T-helper 2 cell treated with Interferon-gamma antibody and Interleukin-4, amounts not matched to agents 5 μg/mL and 100 μg/mL, for 36 hours (primary cell): Measurements from ENCODE around the gene CDH18.
"Not testable (repeated sequence)": the region's sequence is repeated elsewhere in the genome, so short reads cannot be mapped to it uniquely, and the experiment has no call there.

Source experiments
- DNase-seq: peaks from one replicate; pipeline ENCODE4 v3.0.0; 2021; ENCODE audit warnings: low spot score
- H3K27ac Mint-ChIP-seq: one replicate; pipeline ENCODE4 v1.8.0; 2021; ENCODE audit warnings: mild to moderate bottlenecking, mixed read lengths
- H3K27me3 Mint-ChIP-seq: one replicate; pipeline ENCODE4 v1.8.0; 2021; ENCODE audit warnings: low read depth, mixed read lengths
- H3K36me3 Mint-ChIP-seq: one replicate; pipeline ENCODE4 v1.8.0; 2021; ENCODE audit warnings: low read depth, mixed read lengths
- H3K4me1 Mint-ChIP-seq: one replicate; pipeline ENCODE4 v1.8.0; 2021; ENCODE audit warnings: low read depth, mixed read lengths
- H3K4me3 Mint-ChIP-seq: one replicate; pipeline ENCODE4 v1.8.0; 2022; ENCODE audit warnings: mild to moderate bottlenecking, moderate library complexity, mixed read lengths
- H3K9me3 Mint-ChIP-seq: one replicate; pipeline ENCODE4 v1.8.0; 2021; ENCODE audit warnings: mixed read lengths

The CDH18 gene

DNA sequence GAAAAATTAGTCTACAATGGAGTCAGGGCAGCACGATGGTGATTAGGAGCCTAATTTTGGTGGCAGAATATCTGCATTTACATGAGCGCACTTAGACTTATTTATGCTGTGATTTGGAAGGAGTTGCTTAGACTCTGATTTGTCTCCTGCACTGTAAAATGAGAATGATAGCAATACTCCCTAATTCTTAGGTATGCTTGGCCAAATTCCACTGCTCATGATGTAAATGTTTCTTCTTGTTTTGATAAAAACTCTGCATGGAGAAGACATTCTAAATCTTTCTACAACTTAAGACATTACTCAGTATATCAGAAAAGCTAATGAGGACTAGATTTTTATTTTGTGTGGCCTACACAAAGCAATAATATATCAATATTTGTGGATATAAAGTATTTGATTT, 205.4 kb downstream of the CDH18 start:
- Mint-ChIP-seq H3K4me3 (no peak overlapping the region), H3K9me3 (peaks cover 38% of the 10 kb centered on the region), H3K36me3 (no peaks in the 10 kb centered on the region), H3K4me1 (no peaks in the 10 kb centered on the region), H3K27me3 (no peaks in the 10 kb centered on the region), H3K27ac (no peak overlapping the region)
- no peak for DNase-seq

DNA sequence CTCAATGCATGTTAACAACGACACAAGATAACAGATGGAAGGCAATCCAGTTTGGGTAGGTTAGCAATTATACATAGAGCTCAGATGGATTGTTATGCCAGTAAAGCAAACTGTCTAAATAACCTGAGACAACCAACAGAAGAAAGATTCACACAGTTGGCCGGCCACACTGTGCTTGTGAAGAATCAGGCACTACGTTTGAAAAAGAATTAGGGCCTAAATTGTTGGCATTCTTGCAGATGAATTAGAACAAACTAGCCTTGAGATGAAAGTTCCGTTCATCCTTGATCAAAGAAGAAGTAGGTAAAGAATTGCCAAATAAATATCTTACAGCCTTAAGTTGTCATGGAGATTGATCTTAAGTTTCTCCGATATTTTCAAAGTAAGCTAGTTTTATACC, 210.6 kb downstream of the CDH18 start:
- no peaks in the 10 kb centered on the region for H3K4me1 Mint-ChIP-seq
- DNase-seq: no peak
- H3K27me3 Mint-ChIP-seq: no peaks in the 10 kb centered on the region
- H3K27ac Mint-ChIP-seq: no peak overlapping the region
- no peaks in the 10 kb centered on the region for H3K36me3 Mint-ChIP-seq
- no peak overlapping the region for H3K4me3 Mint-ChIP-seq
- H3K9me3 Mint-ChIP-seq: peaks cover 46% of the 10 kb centered on the region

DNA sequence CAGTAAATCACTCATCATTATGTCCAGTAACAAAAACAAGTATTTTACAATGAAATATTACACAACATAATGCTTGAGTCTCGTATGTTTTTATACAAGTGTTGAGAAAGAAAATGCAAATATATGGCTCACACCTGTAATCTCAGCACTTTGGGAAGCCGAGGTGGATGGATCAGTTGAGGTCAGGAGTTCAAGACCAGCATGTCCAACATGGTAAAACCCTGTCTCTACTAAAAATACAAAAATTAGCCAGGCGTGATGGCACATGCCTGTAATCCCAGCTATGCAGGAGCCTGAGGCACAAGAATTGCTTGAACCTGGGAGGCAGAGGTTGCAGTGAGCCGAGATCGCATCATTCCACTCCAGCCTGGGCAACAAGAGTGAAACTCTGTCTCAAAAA, 211.1 kb downstream of the CDH18 start:
- not testable (repeated sequence) for H3K4me3 Mint-ChIP-seq, H3K36me3 Mint-ChIP-seq, H3K4me1 Mint-ChIP-seq, DNase-seq, H3K27ac Mint-ChIP-seq, H3K27me3 Mint-ChIP-seq
- peaks cover 46% of the 10 kb centered on the region for H3K9me3 Mint-ChIP-seq

DNA sequence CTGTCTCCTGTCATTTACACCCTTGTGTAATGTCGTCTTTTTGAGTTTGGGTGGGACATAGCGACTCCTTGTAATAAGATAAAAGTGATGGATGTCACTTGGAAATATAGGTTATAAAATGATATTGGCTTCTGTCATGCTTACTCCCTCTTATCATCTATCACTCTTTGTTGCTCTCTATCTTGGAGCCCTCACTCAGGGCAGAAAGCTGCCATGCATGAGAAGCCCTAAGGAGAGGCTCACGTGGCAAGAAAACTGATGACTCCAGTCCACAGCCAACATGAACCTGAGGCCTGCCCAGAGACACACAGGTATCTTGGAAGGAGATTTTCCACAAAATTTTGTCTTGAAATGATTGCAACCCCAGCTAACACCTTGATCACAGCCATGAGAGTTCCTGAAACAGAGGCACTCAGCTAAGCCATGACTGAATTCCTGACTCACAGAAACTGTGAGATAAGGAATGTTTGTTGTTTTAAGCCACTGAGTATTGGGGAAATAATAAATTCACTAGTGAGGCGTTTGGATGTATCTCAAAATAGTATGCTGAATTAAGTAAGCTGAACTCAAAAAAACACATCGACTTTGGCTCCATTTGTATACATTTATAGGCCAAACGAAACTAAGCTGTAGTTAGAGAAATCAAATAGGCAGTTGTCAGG, 216.7 kb downstream of the CDH18 start:
- Mint-ChIP-seq H3K36me3 (no peaks in the 10 kb centered on the region), H3K9me3 (peaks cover 38% of the 10 kb centered on the region), H3K4me1 (no peaks in the 10 kb centered on the region), H3K27ac (no peak overlapping the region), H3K27me3 (no peaks in the 10 kb centered on the region), H3K4me3 (no peak overlapping the region)
- DNase-seq: no peak

DNA sequence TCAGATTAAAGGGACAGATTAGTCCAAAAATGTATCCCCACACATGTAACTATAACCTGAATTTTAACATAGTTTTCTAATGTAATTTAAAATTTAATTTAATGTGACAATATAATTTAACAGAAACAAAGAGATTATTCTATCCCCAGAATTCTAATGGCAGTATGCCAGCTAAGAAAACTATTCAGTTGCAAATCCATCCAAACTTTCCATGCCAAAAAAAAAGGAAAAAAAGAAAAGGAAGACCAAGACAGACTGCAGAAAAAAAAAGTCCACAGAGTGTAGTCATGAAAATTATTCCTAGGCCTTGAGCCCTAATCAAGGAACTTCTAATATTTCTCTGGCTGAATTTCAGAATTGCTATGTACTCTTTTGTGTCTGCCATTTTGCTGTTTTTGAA, 217.6 kb downstream of the CDH18 start:
- no peaks in the 10 kb centered on the region for H3K27me3 Mint-ChIP-seq
- no peak overlapping the region for H3K27ac Mint-ChIP-seq
- H3K4me3 Mint-ChIP-seq: no peak overlapping the region
- no peaks in the 10 kb centered on the region for H3K36me3 Mint-ChIP-seq
- H3K4me1 Mint-ChIP-seq: no peaks in the 10 kb centered on the region
- DNase-seq: no peak
- peaks cover 35% of the 10 kb centered on the region for H3K9me3 Mint-ChIP-seq

DNA sequence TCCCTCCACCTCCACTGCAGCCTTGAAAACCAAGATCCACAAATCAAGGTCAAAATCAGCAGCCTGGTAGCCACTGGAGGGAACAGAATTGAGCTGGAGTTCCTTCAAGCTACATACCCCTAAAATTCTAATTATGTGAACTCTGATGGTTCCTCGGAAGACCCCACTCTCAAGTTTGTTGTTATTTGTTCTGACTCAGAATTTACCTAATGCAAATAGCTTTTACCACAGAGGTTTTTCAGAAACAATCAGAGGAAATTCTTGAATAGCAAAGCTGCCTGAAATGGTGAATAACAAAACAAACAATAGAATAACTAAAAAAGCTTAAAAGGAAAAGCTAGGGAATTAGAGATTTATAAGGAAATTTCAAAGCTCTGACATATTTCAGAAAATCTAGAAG, 220.0 kb downstream of the CDH18 start:
- H3K4me1 Mint-ChIP-seq: no peaks in the 10 kb centered on the region
- no peak overlapping the region for H3K27ac Mint-ChIP-seq
- H3K9me3 Mint-ChIP-seq: peaks cover 27% of the 10 kb centered on the region
- DNase-seq: no peak
- no peak overlapping the region for H3K4me3 Mint-ChIP-seq
- no peaks in the 10 kb centered on the region for H3K36me3 Mint-ChIP-seq
- no peaks in the 10 kb centered on the region for H3K27me3 Mint-ChIP-seq

DNA sequence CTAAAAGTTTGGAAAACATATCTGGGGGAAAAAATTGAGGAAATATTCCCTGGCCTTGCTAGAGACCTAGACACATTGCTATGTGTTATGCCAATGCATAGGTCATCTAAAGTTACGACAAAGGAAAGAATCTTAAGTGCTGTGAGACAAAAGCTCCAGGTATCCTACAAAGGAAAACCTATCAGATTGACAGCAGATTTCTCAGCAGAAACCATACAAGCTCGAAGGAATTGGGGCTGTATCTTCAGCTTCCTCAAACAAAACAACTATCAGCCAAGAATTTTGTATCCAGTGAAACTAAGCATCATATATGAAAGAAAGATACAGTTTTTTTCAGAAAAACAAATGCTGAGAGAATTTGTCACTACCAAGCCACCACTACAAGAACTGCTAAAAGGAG, 234.4 kb downstream of the CDH18 start:
- H3K36me3 Mint-ChIP-seq: no peaks in the 10 kb centered on the region
- no peak overlapping the region for H3K4me3 Mint-ChIP-seq
- no peak overlapping the region for H3K27ac Mint-ChIP-seq
- H3K9me3 Mint-ChIP-seq: peaks cover 39% of the 10 kb centered on the region
- no peaks in the 10 kb centered on the region for H3K27me3 Mint-ChIP-seq
- no peaks in the 10 kb centered on the region for H3K4me1 Mint-ChIP-seq
- no peak for DNase-seq

DNA sequence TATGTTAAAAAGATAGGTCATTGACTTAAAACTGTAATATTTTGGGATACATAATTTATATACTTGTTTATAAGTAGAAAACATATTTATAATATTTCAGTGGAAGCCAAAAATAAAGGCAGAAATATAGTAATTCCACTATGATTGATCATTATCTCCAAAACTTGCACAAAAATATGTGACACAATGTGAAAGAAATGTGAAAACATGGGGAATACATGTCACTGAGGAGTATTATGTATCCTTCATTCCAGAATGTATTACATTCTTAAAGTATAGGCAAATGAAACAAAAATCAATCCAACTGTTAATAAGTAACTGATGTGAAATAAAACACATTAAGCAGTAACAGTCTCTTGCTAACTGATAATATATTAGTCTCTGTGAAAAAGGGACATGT, 236.7 kb downstream of the CDH18 start:
- Mint-ChIP-seq H3K4me3 (no peak overlapping the region), H3K9me3 (peaks cover 43% of the 10 kb centered on the region), H3K27me3 (no peaks in the 10 kb centered on the region), H3K36me3 (no peaks in the 10 kb centered on the region), H3K27ac (no peak overlapping the region), H3K4me1 (no peaks in the 10 kb centered on the region)
- no peak for DNase-seq

DNA sequence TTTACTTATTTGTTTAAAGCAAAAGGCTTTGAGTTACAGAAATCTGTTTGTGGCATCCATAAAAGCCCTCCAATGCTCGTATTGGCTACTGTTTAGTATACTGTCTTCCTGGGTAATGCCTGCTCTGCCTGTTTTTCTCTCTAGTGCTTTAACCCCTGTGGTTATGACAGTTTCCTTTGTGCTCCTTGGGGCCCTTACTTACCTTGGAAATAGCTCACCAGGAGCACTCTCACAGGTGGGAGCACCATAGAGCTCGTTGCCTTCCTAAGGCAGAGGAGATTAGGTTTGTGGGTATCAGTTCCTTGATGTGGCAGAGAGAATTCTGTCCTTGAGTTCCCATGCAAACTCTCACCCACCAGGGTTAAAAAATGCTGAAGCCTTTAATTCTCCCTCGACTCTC, 242.8 kb downstream of the CDH18 start:
- no peak overlapping the region for H3K27ac Mint-ChIP-seq
- H3K27me3 Mint-ChIP-seq: no peaks in the 10 kb centered on the region
- H3K36me3 Mint-ChIP-seq: no peaks in the 10 kb centered on the region
- no peak for DNase-seq
- peaks cover 31% of the 10 kb centered on the region for H3K9me3 Mint-ChIP-seq
- no peak overlapping the region for H3K4me3 Mint-ChIP-seq
- H3K4me1 Mint-ChIP-seq: no peaks in the 10 kb centered on the region

DNA sequence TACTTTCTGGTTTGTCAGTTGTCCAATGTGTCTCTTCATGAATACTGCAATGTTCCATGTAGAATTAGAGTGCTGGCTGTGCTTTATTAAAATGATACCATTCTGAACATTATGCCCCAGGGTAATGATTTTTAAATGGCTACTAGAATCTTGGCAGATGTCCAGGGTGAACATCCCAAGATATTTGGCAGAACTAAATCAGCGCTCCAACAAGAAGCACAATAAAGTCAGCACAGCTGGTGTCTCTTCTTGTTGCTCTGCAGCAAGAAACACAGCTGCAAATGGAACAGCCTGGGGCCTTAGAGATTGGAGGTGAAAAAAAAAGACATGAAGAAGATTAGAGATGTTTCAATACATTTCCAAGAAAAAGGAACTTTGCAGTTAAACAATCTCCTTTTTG, 248.3 kb downstream of the CDH18 start:
- Mint-ChIP-seq H3K9me3 (peaks cover 25% of the 10 kb centered on the region), H3K4me3 (no peak overlapping the region), H3K4me1 (no peaks in the 10 kb centered on the region), H3K27me3 (no peaks in the 10 kb centered on the region), H3K27ac (no peak overlapping the region), H3K36me3 (no peaks in the 10 kb centered on the region)
- no peak for DNase-seq

DNA sequence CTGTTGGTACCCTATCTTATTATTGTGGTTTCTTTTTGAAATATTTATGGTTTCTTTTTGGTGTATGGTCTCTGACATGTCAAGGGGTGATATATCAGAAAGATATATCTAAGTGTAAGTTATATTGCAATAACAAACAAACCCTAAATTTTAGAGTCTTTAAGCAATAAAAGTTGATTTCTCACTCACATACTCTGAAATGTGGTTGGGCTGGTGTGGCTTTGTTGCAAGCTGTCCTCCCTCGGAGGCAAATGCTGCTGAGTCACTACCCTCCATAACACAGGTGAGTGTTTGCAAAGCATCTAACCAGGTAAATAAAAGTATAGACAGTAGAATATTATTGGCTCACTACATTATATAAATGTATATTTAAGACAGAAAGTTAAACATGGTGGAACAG, 253.2 kb downstream of the CDH18 start:
- DNase-seq: no peak
- H3K9me3 Mint-ChIP-seq: peaks cover 24% of the 10 kb centered on the region
- no peak overlapping the region for H3K4me3 Mint-ChIP-seq
- H3K27ac Mint-ChIP-seq: no peak overlapping the region
- no peaks in the 10 kb centered on the region for H3K27me3 Mint-ChIP-seq
- no peaks in the 10 kb centered on the region for H3K36me3 Mint-ChIP-seq
- no peaks in the 10 kb centered on the region for H3K4me1 Mint-ChIP-seq

DNA sequence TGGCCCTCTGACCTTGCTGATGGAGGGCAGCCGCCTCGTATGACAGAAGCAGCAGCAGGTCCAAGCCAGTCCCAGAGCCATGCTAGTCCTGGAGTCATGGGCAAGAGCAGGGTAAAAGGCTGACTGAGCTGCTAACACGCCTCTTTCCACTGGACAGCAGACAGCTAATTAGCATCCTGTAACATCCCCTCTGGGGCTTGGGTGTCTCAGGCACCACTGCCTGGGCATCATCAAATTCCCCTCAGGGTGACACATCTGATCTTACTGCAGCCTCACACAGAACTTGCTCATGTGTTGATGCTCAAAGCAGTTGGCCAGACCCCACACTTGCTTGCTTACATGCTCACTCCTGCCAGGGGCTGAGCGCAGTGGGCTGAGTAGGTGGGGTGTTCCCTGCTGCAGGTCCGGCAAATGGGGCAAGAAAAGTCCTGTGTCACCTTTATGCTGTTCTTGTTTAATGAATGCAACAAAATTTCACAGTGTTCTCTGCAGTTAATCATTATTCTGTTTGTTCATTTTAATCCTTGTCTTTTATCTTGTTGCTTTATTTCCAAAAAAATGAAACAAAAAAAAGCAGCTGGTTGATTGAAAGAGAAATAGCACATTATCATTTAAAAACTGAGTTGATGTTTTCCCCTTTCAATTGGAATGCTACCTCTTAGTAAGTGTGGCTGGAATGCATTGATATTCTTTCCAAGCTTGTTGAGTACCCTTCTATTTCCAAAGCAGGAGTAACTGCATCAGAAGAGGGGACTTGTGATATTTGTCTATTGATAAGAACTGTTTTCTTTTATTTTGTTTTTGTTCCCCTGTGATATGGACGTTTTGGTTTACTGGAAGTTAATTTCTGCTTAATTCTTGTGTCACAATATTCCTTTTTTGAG, 254.1 kb downstream of the CDH18 start:
- Mint-ChIP-seq H3K27me3 (no peaks in the 10 kb centered on the region), H3K27ac (no peak overlapping the region)

DNA sequence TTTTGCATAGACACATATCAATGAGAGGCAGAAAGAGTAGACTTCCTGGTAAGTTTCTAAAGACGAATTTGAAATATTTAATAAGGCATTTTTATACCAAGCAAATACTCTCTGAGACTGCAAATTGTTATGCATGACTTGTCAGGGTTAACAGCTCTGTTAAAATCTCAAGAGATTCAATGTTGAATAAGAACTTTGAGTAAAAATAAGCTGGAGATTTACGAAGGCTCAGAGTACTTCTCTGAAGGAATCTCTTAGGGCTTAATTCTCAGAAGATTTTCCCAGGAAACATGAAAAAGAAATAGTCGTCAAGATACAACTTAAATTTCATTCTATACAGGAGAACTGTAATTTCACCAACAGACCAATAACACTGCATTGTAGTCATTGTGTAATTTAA, 259.4 kb downstream of the CDH18 start:
- no peak overlapping the region for H3K27ac Mint-ChIP-seq
- H3K27me3 Mint-ChIP-seq: no peaks in the 10 kb centered on the region
- no peak overlapping the region for H3K4me3 Mint-ChIP-seq
- no peak for DNase-seq
- H3K36me3 Mint-ChIP-seq: no peaks in the 10 kb centered on the region
- H3K4me1 Mint-ChIP-seq: no peaks in the 10 kb centered on the region
- peaks cover 30% of the 10 kb centered on the region for H3K9me3 Mint-ChIP-seq

More for the DNA sequence above, 254.1 kb downstream of the CDH18 start:
- no peak for DNase-seq
- Mint-ChIP-seq H3K36me3 (no peaks in the 10 kb centered on the region), H3K4me1 (no peaks in the 10 kb centered on the region), H3K9me3 (peaks cover 23% of the 10 kb centered on the region), H3K4me3 (no peak overlapping the region)

DNA sequence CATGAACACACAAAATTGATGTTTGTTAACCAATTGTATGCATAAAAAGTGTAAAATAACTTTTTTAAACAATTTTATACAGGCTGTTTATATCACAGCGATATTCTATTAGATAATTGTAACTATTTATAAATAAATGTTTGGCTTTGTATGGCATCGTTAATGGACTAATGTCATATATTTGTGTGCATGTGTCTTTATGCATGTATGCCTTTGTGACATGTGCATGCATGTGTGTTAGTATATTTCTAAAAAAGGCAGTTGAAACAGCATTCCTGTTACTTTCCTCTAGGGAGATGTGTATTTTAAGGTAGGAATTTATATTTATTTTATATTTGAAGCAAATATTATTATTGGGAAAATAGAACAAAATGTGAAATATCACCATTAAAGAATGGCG, 268.9 kb downstream of the CDH18 start:
- Mint-ChIP-seq H3K4me1 (no peaks in the 10 kb centered on the region), H3K27me3 (no peaks in the 10 kb centered on the region), H3K36me3 (no peaks in the 10 kb centered on the region), H3K9me3 (peaks cover 14% of the 10 kb centered on the region), H3K4me3 (no peak overlapping the region), H3K27ac (no peak overlapping the region)
- no peak for DNase-seq
